HL-60/S4 (cell line): ENCODE data around the gene CKMT2.
"Not testable (repeated sequence)": the region's sequence is repeated elsewhere in the genome, so short reads cannot be mapped to it uniquely, and the experiment has no call there.

Experiments
- in situ Hi-C: fragments of 300-500 bp; cut with MboI; formaldehyde crosslinking; loops from 2 replicates; pipeline ENCODE4 v1.14.3; 2022; ENCODE audit warnings: low sequenced_read_pairs

The CKMT2 gene

DNA sequence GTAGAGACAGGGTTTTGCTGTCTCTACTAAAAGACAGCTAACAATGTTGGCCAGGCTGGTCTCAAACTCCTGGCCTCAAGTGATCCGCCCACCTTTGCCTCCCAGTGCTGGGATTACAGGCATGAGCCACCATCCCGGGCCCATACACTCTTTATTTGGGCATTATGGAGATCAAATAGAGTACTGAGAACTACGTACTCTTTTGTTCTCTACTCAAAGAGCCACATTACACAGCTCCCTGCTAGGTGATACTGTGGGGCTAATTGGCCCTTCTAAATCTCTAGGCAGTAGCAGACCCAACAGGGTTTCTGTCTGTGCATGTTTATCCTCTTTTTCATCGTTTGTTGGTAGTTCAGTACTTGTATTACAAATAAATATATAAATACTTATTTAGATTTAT lies 16.1 kb downstream of the CKMT2 start:
- in situ Hi-C loops: no loop called here

DNA sequence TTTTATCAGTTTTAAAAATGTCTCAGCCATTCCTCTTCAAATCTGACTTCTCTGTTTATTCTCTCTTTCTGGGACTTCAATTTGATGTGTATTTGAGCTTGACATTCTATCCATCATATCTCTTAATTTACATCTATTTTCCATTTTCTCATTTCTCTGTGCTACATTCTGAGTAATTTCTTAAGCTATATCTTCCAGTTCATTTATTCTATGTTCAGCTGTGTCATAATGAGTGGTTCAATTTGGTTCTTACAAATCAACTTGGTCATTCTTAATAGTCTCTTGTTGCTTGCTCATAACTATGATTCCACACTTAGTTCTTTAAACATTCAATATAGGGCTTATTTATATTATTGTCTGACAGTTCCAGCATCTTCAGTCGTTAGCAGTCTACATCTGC lies 16.9 kb downstream of the CKMT2 start:
- in situ Hi-C loops: no loop called here

DNA sequence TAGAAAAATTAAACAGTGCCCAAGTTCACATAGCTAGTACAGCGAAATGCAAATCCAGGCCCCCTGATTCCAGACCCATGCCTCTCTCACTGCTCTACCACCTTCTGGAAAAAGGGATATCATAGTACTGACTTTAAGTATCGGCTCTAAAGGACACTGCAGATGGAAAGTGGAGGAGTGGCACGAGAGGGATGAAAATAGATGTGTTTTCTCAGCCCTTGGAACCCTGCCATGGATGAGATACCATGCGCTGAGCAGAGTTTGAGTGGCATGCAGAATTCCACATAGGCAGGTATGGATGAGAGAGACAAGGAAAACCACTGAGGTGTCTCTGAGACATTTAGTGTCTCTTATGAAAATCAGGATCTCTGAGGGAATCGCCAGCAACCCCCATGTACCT lies 18.8 kb downstream of the CKMT2 start:
- in situ Hi-C loops: no loop called here

DNA sequence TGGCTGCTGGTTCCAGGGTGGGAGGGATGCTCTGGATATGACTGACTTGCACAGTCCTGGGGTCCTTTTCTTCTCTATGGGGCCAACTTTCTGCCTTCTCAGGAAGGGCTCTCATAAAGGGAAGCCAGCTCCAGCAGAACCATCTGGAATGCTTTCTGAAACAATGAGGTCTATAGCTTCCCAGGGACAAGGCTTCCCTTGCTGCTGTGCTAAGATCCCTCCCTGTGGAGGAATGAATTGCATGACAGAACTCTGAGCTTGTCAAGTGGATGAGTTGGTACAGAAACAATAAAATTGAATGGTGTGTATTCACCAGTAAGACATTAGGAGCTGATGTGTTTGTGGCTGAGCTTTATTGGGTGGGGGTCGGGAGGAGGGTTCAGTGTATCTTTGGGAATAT lies 19.8 kb downstream of the CKMT2 start:
- in situ Hi-C loops: no loop called here

DNA sequence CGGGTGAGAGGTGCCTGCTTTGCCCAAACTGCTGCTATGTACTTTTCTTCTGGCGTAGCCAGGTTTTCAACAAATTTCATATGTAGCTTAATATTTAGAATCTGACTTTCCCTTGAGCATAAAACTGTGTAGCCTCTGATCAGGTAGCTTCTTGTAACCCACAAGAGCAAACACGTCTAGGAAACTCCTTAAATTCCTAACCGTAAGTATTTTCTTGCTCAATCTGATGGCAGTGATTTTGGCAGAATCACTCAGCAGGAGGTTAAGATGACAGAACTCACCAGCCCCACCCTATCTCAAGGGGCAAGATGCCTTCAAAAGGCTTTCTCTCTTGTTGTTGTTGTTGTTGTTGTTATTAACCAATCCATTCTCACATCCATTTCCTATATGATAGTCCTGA lies 20.8 kb downstream of the CKMT2 start:
- in situ Hi-C loops: no loop called here

DNA sequence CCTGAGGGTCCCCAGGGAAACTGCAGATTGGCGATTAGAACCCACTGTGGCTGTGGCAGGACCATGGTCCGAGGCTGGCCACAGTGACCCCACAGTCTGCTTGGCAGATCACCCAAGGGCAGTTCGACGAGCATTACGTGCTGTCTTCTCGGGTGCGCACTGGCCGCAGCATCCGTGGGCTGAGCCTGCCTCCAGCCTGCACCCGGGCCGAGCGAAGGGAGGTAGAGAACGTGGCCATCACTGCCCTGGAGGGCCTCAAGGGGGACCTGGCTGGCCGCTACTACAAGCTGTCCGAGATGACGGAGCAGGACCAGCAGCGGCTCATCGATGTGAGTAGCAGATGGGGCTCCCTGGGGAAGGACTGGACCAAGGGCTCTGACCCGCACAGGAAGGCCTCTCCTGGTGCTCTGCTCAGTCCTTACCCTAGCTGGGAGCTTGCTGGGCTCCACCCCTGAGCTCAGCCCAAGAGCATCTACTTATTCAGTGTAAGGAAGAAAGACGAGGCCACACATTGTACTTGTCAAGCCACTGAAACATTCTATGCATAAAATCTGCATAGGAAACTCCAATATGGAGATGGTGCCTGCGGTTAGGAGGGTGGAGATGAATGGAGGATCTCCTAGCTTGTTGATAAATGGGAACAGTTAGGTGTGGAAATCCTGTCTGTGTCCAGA lies 21.9 kb downstream of the CKMT2 start:
- in situ Hi-C loops: no loop called here

DNA sequence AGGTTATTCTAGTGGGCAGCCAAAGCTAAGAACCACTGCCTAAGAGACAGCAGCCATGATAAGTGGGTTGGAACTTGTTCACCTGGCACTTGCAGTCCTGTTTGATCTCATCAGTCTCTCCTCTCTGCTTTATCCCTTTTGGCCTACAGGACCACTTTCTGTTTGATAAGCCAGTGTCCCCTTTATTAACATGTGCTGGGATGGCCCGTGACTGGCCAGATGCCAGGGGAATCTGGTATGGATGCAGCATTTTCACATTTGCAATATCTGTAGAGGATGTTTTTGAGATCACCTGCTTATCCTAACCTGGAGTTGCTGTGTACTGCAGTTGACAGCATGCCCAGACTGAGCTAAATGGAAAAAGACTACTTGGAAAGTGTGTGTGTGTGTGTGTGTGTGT lies 23.6 kb downstream of the CKMT2 start:
- in situ Hi-C loops: no loop called here

DNA sequence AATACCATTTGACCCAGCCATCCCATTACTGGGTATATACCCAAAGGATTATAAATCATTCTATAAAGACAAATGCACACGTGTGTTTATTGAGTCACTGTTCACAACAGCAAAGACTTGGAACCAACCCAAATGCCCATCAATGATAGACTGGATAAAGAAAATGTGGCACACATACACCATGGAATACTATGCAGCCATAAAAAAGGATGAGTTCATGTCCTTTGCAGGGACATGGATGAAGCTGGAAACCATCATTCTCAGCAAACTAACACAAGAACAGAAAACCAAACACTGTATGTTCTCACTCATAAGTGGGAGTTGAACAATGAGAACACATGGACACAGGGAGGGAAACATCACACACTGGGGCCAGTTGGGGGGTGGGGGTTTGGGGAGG lies 29.7 kb downstream of the CKMT2 start:
- in situ Hi-C loops: not testable (repeated sequence)

DNA sequence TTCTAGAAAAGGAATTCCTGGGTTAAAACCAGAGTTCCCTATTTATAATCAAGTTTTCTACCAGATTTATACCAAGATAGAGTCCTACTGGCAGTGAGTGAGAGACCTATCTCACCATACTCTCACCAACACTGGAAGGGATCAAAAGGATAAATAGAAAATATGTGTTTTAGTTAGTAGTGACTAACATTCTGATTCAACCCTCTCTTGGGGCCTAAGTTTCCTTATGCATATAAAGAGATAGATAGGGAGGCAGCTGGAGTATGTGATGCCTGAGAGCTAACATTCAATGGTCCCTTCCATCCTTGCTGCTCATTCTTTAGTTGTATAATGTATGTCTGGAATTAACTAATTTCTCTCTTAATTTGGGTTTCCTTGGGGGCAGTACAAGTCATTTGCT lies 32.0 kb downstream of the CKMT2 start:
- in situ Hi-C loops: no loop called here

DNA sequence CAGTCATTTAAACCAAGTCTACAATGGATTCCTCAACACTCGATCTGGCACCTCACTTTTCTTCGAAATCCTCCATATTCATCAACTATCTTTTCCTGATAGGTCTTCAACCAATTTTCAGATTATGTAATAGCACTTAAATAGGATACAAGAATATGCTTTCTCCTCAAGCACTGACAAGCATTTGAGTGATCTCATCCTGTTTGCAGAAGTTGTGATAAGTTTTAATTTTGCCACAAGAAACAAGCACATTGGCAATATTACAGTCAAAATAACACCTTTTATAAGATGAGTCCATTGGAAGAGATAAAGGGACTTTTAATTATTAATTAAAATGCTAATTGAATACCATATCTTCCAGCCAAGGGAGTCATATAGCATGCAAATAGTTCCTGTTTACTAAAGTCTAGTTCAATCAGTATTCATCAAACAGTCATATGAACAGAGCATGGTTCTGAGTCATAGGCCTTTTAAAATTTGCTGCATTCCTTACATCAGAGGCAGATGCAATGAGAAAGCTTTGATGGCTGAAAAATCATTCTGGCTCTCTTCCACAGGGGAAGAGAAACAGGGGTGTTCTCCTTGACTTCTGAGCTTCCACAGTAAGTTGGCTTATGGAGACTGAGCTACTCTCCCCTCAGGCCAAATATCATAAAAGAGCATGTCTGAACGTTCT lies 35.5 kb downstream of the CKMT2 start:
- in situ Hi-C loops: no loop called here

DNA sequence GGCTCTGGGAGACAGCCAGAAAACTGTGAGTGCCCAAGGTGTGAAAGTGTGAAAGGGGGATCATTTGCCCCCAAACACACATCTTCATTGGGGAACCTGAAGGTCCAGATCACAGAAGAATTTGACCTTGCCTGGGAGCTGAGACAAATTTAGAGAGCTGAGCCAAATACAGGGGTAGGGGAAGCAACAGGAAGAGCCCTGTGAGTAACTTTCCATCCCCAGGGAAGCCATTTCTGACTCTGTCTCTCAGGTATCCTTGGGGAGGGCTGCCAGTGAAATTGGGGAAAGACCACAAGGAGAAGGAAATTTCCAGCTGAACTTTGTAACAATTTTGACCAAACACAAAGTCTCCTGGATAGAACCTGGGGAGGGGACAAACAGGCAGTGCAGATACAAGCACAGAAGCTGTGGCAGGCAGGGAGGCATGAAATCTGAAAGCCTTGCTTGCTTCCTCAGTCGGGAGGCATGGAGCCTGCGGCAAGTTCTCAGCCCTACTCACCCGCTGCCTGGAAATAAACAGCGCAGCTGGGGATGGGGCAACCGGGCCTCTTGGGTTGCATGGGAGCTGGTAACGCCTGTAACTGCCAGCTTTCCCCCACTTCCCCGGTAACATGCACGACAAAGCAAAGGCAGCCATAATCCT lies 36.8 kb downstream of the CKMT2 start:
- in situ Hi-C loops: no loop called here

DNA sequence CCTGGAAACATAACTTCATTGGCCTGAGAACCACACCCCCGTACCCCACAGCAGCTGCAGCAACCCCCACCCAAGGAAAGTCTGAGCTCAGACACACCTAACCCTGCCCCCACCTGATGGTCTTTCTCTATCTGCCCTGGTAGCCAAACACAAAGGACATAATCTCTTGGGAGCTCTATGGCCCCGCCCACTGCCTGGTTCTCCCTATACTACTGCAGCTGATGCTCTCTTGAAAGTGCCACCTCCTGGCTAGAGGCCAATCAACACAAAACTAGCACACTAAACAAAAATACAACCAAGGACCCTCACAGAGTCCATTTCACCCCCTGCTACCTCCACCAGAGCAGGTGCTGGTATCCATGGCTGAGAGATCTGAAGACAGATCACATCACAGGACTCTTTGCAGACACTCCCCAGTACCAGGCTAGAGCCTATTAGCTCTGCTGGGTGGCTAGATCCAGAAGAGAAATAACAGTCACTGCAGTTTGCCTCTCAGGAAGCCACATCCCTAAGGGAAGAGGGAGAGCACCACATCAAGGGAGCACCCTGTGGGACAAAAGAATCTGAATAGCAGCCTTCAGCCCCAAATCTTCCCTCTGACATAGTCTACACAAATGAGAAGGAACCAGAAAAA lies 37.4 kb downstream of the CKMT2 start:
- in situ Hi-C loops: not testable (repeated sequence)

DNA sequence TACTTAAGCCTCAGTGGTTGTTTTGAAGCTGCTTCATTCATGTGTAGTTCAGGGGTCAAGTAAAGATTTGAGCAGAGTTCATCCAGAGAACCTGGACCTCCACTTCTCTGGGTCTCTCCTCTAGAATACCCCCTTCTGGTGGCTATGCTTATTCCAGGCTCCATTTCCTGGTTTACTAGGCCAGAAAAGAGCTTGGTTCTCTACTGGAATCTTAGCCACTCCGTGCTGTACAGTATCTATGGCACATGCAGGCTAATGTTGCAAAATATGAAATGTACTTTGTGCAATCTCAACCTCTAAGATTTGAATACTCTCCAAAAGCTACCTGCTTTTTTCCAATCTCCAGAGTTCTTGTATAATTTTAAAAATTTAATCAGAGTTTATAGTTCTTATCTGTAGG lies 50.9 kb downstream of the CKMT2 start:
- in situ Hi-C loops: no loop called here

DNA sequence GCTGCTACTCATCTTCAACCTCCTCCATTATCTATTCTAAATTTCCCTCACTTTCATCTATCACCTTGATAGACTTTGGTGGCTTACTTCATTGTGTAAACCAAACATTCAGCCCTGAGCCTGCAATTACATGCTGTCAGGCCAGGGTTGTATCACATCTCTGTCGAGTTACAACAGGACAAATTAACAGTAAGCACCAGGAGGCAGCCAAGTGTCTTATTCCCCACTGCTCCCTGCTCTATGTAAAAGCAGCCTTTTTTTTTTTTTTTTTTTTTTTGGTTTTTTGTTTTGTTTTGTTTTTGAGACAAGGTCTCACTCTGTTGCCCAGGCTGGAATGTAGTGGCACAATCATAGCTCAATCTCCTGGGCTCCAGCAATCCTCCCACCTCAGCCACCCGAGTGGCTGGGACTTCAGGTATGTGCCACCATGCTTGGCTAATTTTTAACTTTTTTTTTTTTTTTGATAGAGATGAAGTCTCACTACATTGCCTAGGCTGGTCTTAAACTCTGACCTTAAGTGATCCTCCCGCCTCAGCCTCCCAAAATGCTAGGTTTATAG lies 53.0 kb downstream of the CKMT2 start:
- in situ Hi-C loops: no loop called here

DNA sequence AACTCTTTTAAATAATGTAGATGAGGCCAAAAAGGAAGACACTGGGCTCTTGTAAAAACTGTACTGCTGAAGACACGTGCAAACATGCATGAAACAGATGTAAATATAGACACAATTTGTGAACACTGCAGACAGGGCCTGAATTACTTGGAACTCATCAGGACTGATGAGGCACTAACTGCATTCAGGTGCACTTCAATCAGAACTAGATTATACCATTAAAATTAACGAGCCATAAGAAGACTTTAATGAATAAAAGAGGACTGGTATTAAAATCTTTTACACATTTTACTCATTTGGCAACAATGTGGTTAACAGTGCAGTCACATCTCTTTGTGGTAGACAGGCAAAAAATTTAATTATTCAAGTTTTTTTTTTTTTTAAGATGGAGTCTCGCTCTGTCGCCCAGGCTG lies 54.9 kb downstream of the CKMT2 start:
- in situ Hi-C loops: no loop called here

DNA sequence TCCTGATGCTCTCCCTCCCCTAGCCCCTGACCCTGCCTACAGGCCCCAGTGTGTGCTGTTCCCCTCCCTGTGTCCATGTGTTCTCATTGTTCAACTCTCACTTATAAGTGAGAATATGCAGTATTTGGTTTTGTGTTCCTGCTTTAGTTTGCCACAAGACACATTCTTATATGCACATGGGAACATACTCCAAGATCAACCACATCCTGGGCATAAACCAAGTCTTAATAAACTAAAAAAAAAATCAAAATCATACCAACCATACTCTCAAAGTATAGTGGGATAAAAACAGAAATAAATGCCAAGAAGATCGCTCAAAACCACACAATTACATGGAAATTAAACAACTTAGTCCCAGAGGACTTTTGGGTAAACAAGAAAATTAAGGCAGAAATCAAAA lies 57.0 kb downstream of the CKMT2 start:
- in situ Hi-C loops: no loop called here

DNA sequence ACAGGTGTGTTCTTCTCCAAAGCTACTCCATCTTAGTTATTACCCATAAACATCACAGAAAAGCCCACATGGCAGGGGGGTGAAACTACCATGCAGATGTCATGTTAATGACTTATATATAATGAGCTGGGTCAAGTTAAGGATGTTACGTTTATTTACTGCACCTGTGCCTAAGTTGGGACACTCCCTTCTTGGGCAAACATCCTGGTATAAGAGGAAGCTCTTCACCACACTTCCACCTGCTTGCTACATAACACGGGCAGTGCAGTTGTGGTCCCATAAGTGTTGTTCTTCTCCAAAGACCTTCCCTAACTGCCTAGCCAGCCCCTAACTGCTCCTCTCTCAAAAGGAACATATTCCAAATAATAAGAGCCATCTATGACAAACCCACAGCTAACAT lies 59.0 kb downstream of the CKMT2 start:
- in situ Hi-C loops: no loop called here

DNA sequence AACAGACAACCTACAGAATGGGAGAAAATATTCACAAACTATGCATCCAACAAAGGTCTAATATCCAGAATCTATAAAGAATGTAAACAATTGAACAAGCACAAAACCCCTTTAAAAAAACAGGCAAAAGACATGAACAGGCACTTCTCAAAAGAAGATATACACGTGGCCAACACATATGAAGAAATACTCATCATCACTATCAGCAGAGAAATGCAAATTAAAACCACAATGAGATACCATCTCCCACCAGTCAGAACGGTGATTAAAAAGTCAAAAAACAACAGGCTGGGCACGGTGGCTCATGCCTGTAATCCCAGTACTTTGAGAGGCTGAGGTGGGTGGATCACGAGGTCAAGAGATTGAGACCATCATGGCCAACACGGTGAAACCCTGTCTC lies 60.9 kb downstream of the CKMT2 start:
- in situ Hi-C loops: not testable (repeated sequence)

DNA sequence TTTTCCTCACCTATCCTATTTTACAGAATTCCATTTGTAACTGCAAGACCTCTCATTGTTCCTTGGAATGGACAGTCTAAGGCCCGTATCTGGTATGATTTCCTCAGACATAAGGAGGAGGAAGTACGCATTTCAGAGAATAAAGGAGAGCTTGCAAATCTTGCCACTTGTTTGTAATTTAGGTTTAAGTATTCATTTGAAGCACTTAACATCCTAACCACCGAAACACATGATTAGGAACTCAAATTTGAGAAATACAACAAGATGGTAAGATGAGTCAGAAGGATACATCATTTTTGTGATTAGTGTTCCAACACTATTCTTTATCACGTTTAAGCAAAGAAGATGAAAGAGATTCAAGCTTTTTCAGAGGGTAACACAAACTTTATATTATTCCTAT lies 64.4 kb downstream of the CKMT2 start:
- in situ Hi-C loops: no loop called here

DNA sequence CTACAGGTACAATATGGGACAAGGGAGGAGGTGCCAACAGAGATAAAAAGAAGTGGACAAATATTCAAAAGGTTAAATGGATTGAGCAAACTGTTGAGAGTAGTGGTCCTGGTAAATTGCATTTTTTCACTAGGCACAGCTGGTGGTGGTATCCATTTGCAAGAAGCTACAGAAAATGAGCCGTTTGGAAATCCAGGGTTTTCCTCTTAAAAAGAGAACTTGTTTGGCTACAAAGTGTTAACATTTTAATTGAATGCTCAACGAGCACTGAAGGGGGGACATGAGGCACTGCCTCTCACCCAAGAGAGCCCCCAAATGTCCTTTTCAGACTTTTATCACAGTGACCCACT lies 67.8 kb downstream of the CKMT2 start:
- in situ Hi-C loops: no loop called here

DNA sequence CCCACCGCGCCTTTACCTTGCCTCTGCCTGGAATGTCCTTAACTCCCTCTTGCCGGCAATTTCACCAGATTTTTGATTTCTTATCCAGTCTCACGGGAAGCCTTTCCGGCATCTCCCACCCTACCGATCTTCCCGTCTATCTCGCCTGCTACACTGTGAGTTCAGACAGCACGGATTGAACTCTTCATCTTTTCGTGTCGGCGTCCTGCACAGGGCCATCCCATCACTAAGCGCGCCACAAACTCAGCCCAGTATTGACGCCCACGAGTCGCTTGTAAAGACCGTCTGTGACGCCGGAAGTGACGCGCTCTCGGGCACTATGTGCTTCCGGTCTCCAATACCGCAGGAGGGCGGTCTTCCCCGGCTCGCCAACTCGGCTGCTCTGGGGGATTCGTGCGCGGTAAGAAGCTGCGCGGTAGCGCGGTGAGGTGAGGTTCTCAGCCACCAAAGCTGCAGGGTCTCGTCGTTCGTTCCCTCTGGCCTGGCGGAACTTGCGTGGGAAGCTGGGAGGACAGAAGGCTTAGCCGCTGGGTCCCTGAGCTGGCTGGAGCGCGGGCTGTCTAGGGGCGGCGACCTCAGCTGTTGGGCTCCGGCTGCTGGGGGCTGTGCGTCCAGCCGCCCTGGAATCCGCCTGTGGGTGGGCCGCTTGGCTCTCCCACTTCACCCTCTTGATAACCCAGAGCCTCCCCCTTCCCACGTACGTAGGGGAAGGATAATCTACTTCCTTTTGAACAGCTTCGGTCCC lies 68.3 kb downstream of the CKMT2 start, which contains the start of gene ZCCHC9:
Gene ZCCHC9 (plus strand): TSS at position 317 of the 745 bp plus-strand sequence. CDS start 3,171 bp downstream, outside the sequence.
- in situ Hi-C loops: no loop called here
